Transverse colon (tissue), 4 donors: ENCODE measurements around the gene NISCH. TPM values are rescaled to one million over a fixed set of nuclear protein-coding genes. Genes with fewer than 3 reads are reported as not detected.

Experiments
- DNase-seq: peaks from one replicate; pipeline ENCODE4 v3.0.0-alpha.2; 2019
- H3K27ac ChIP-seq, 4 donors: fragments of 200-600 bp; sonication (generic); 2 replicates each; pipeline ENCODE4 v1.5.1; 2016 to 2018; ENCODE audit warnings: inconsistent platforms in 4 of 4
- H3K27me3 ChIP-seq: fragments of 200-600 bp; sonication (generic); 2 replicates; pipeline ENCODE4 v1.5.1; 2017; ENCODE audit warnings: inconsistent platforms
- H3K36me3 ChIP-seq, 4 donors: fragments of 200-600 bp; sonication (generic); 2 replicates each; pipeline ENCODE4 v1.5.1; 2017 to 2019; ENCODE audit warnings: inconsistent platforms in 4 of 4
- H3K4me1 ChIP-seq, 4 donors: fragments of 200-600 bp; sonication (generic); 2 replicates each; pipeline ENCODE4 v1.5.1; 2017 to 2020; ENCODE audit warnings: inconsistent platforms in 4 of 4
- H3K4me3 ChIP-seq, 4 donors: fragments of 200-600 bp; sonication (generic); 1 replicate in 1 of 4; 2 replicates in 3 of 4; pipeline versions ENCODE4 v1.5.1 to v1.6.1; 2017 to 2019; ENCODE audit warnings: inconsistent platforms in 4 of 4
- H3K9me3 ChIP-seq, 2 donors: fragments of 200-600 bp; sonication (generic); 2 replicates each; pipeline ENCODE4 v1.5.1; 2017 to 2019; ENCODE audit warnings: inconsistent platforms in 2 of 2
- CTCF ChIP-seq, 5 experiments: fragments of 200-600 bp in 3 of 5; fragments of 450-650 bp in 2 of 5; sonication (generic) in 3 of 5; IDR thresholded peaks; 1 replicate in 2 of 5; 2 replicates in 3 of 5; pipeline ENCODE4 v1.5.1; 2016 to 2017; ENCODE audit warnings: antibody characterized with exemption in 5 of 5, inconsistent platforms in 3 of 5, mild to moderate bottlenecking in 2 of 5, moderate library complexity in 1 of 5
- EP300 ChIP-seq: sonication (generic); formaldehyde crosslinking; IDR thresholded peaks from one replicate; pipeline ENCODE4 v1.6.1; 2017; ENCODE audit warnings: antibody characterized with exemption, low read depth
- POLR2A ChIP-seq: fragments of 450-650 bp; IDR thresholded peaks from one replicate; pipeline ENCODE4 v1.6.1; 2016; ENCODE audit warnings: antibody characterized with exemption, mild to moderate bottlenecking, moderate library complexity
- POLR2AphosphoS5 ChIP-seq, 3 donors: sonication (generic); formaldehyde crosslinking; IDR thresholded peaks; one replicate each; pipeline ENCODE4 v1.6.1; 2016; ENCODE audit warnings: antibody characterized with exemption in 3 of 3
- WGBS, 2 donors: methylation state at CpG; one replicate each; pipeline ENCODE4 v1.1.5; 2018; ENCODE audit warnings: low coverage in 1 of 2; 5-methylcytosine and 5-hydroxymethylcytosine counted together
- in situ Hi-C, 4 donors: fragments of 200-750 bp; cut with MboI; loops; one replicate each; pipeline versions ENCODE4 v1.15.0 to v1.15.1; 2017; ENCODE audit warnings: low sequenced_read_pairs in 3 of 4, low pct_ligation_motif_present in 1 of 4, low pct_unique_long_range_greater_than_20kb in 1 of 4
- intact Hi-C: fragments of 100-400 bp; cut with DNase I; formaldehyde crosslinking; loops from one replicate; pipeline ENCODE4 v1.15.1; 2023; ENCODE audit warnings: low total_unique reads
- total RNA-seq, 4 donors: library from RNA; depleted of rRNA; stranded (reverse); fragments of >200 nt; gene quantifications; one replicate each; pipeline ENCODE4 v1.1.0, GENCODE V29; 2016

Gene NISCH
- total RNA-seq, 4 donors from 2014 or later: 72.0 to 137 (median 98.6) TPM

- in situ Hi-C loops (no loop called here), intact Hi-C loops (no loop called here)
- 80 to 95% methylated on average over 3 to 16 of the region's 16 CpGs for WGBS, 2 donors
Measured at GRCh38 chr3:52477076-52477795, 21.8 kb downstream of the NISCH start.

GRCh38 chr3:52477796-52478095 lies 22.3 kb downstream of the NISCH start:
- Histone ChIP-seq H3K4me1 (peaks cover 0 to under 1% (median 0%) of the 10 kb centered on the region in 4 donors), H3K9me3 (no peaks in the 10 kb centered on the region), H3K36me3 (peaks cover 0 to 80% (median 40%) of the 10 kb centered on the region in 4 donors), H3K4me3 (no peak overlapping the region), H3K27me3 (no peaks in the 10 kb centered on the region), H3K27ac (no peak overlapping the region)
- DNase-seq: no peak
- WGBS, 2 donors: 90 to 95% methylated on average over 2 to 6 of the region's 6 CpGs
- in situ Hi-C loops (no loop called here), intact Hi-C loops (no loop called here)
- TF ChIP-seq EP300: no peak
- TF ChIP-seq POLR2AphosphoS5 (IDR thresholded peaks at IDR 0.05): no peak
- no peak for TF ChIP-seq CTCF (IDR thresholded peaks at IDR 0.05)
- TF ChIP-seq POLR2A: no peak

More at GRCh38 chr3:52477076-52477795, 21.8 kb downstream of the NISCH start:
- Histone ChIP-seq H3K36me3 (peaks cover 0 to 77% (median 42%) of the 10 kb centered on the region in 4 donors), H3K27me3 (no peaks in the 10 kb centered on the region), H3K27ac (no peak overlapping the region), H3K9me3 (no peaks in the 10 kb centered on the region), H3K4me3 (no peak overlapping the region), H3K4me1 (no peaks in the 10 kb centered on the region)
- TF ChIP-seq POLR2AphosphoS5 (IDR thresholded peaks at IDR 0.05) (no peak), POLR2A (no peak), CTCF (IDR thresholded peaks at IDR 0.05) (no peak), EP300 (no peak)
- DNase-seq: no peak

GRCh38 chr3:52479037-52479876 lies 23.9 kb downstream of the NISCH start:
- DNase-seq: no peak
- no peak overlapping the region for H3K4me3 ChIP-seq
- in situ Hi-C loops: no loop called here
- peaks cover 0 to 12% (median under 1%) of the 10 kb centered on the region in 4 donors for H3K4me1 ChIP-seq
- TF ChIP-seq EP300: no peak
- no peak for TF ChIP-seq POLR2AphosphoS5 (IDR thresholded peaks at IDR 0.05)
- no peak for TF ChIP-seq POLR2A
- TF ChIP-seq CTCF (IDR thresholded peaks at IDR 0.05): no peak
- intact Hi-C loops: no loop called here
- WGBS, 2 donors: 94% methylated on average over 3 to 7 of the region's 7 CpGs
- peaks cover 0 to 70% (median 33%) of the 10 kb centered on the region in 4 donors for H3K36me3 ChIP-seq
- no peaks in the 10 kb centered on the region for H3K27me3 ChIP-seq
- H3K9me3 ChIP-seq: no peaks in the 10 kb centered on the region
- no peak overlapping the region for H3K27ac ChIP-seq

GRCh38 chr3:52479877-52480575 lies 24.6 kb downstream of the NISCH start:
- in situ Hi-C loops (no loop called here), intact Hi-C loops (no loop called here)
- 96% methylated on average over 16 of the region's 16 CpGs; no CpG with 5 or more reads in 1 of the 2 donors for WGBS, 2 donors

More at GRCh38 chr3:52479877-52480575, 24.6 kb downstream of the NISCH start:
- TF ChIP-seq CTCF (IDR thresholded peaks at IDR 0.05) (no peak), POLR2A (no peak), EP300 (no peak), POLR2AphosphoS5 (IDR thresholded peaks at IDR 0.05) (no peak)
- Histone ChIP-seq H3K27ac (no peak overlapping the region), H3K36me3 (peaks cover 0 to 64% (median 32%) of the 10 kb centered on the region in 4 donors), H3K4me3 (no peak overlapping the region), H3K9me3 (no peaks in the 10 kb centered on the region), H3K27me3 (no peaks in the 10 kb centered on the region), H3K4me1 (peaks cover 0 to 16% (median 4%) of the 10 kb centered on the region in 4 donors)
- no peak for DNase-seq
